PFSK-1 (cell line): ENCODE results near the gene R3HCC1L.

ENCODE experiments used
- POLR2AphosphoS5 ChIP-seq: IDR thresholded peaks from 2 replicates; pipeline ENCODE4 v1.6.1; 2012; ENCODE audit warnings: low read depth, mild to moderate bottlenecking, control low read depth, low read length, moderate library complexity
- SIN3A ChIP-seq: IDR thresholded peaks from 2 replicates; pipeline ENCODE4 v1.6.1; 2012; ENCODE audit warnings: mild to moderate bottlenecking, low read length, moderate library complexity, borderline replicate concordance; ENCODE audit not compliant: insufficient read depth
- TAF1 ChIP-seq: IDR thresholded peaks from 2 replicates; pipeline ENCODE4 v1.6.1; 2012; ENCODE audit warnings: low read length, control low read depth, borderline replicate concordance; ENCODE audit not compliant: insufficient read depth

- TF ChIP-seq POLR2AphosphoS5 (no peak), SIN3A (no peak), TAF1 (no peak)
Measured at GRCh38 chr10:98096316-98096715, 38.1 kb upstream of the R3HCC1L start.
